K562 (cell line): Measurements from ENCODE around the gene CAPN8. TPM values are rescaled to one million over a fixed set of nuclear protein-coding genes. Genes with fewer than 3 reads are reported as not detected.

Source experiments
- ATAC-seq: fragments of 200-7000 bp; cut with Tn5 transposase; 3 replicates; pipeline ENCODE4 v1.9.1; 2020; ENCODE audit warnings: moderate library complexity
- BruUV-seq: library from RNA; stranded (reverse); fragments of 400-500 nt; replicated peaks from 2 replicates; lab custom pipeline; 2021; lab: Mats Ljungman, UMichigan
- CTCF ChIA-PET: fragments of 300-600 bp; formaldehyde crosslinking; extraction: SDS; loops from one replicate; lab custom pipeline; 2021; ENCODE audit warnings: low intra/inter-chr PET ratio; lab: Yijun Ruan, JAX
- POLR2A ChIA-PET: fragments of 300-600, 350-650 bp; sonication (Branson Sonifier 250); formaldehyde crosslinking; extraction: SDS; loops from one replicate; lab custom pipeline; 2021; ENCODE audit warnings: antibody characterized with exemption, inconsistent platforms; lab: Yijun Ruan, JAX
- DNase-seq, 4 experiments: peaks; one replicate each; pipeline versions ENCODE4 v3.0.0 to v3.0.0-alpha.2; 2011 to 2018; ENCODE audit warnings: low spot score in 3 of 4, mixed read lengths in 3 of 4; ENCODE audit errors: extremely low read depth in 1 of 4
- FAIRE-seq: peaks from 2 replicates; lab custom pipeline; 2011; peaks lifted over from hg19 to GRCh38; lab: Jason Lieb, UNC
- H2AFZ ChIP-seq: 2 replicates; pipeline ENCODE4 v1.6.0; 2011; ENCODE audit warnings: low read depth, low read length, control low read depth, inconsistent platforms
- H3K27ac ChIP-seq: fragments of 200-600 bp; 3 replicates; pipeline ENCODE4 v1.8.0; 2011; ENCODE audit warnings: low read depth, mild to moderate bottlenecking, control low read depth, inconsistent platforms, low read length, moderate library complexity, mixed read lengths; ENCODE audit errors: extremely low read depth
- H3K27me3 ChIP-seq, 2 experiments: fragments of 300-600 bp in 1 of 2; 2 replicates in 1 of 2; 3 replicates in 1 of 2; pipeline versions ENCODE4 v1.6.0 to v1.8.0; 2011; ENCODE audit warnings: inconsistent platforms in 2 of 2, low read length in 2 of 2, mild to moderate bottlenecking in 1 of 2, mixed read lengths in 1 of 2, moderate library complexity in 1 of 2; ENCODE audit not compliant: control insufficient read depth in 2 of 2, insufficient read depth in 2 of 2
- H3K36me3 ChIP-seq: fragments of 300-600 bp; 3 replicates; pipeline ENCODE4 v1.8.0; 2011; ENCODE audit warnings: mild to moderate bottlenecking, low read length, inconsistent platforms; ENCODE audit not compliant: control insufficient read depth, insufficient read depth
- H3K4me1 ChIP-seq, 2 experiments: fragments of 200-600 bp in 1 of 2; replicated peaks in 1 of 2; 2 replicates in 1 of 2; 3 replicates in 1 of 2; pipeline versions ENCODE4 v1.5.1 to v1.8.0; 2011; ENCODE audit warnings: inconsistent platforms in 2 of 2, low read length in 2 of 2, mild to moderate bottlenecking in 1 of 2, mixed read lengths in 1 of 2, moderate library complexity in 1 of 2; ENCODE audit not compliant: control insufficient read depth in 2 of 2, insufficient read depth in 2 of 2
- H3K4me2 ChIP-seq: 2 replicates; pipeline ENCODE4 v1.6.1; 2011; ENCODE audit warnings: low read length, control low read depth, inconsistent platforms, mixed read lengths; ENCODE audit not compliant: insufficient read depth
- H3K4me3 ChIP-seq: fragments of 200-600 bp; sonication (generic), shearing (Covaris generic); 2 replicates; pipeline ENCODE4 v1.5.1; 2016; ENCODE audit warnings: control low read depth, inconsistent platforms
- H3K79me2 ChIP-seq: fragments of 200-600 bp; 3 replicates; pipeline ENCODE4 v1.8.0; 2011; ENCODE audit warnings: low read length, inconsistent platforms; ENCODE audit not compliant: control insufficient read depth, insufficient read depth
- H3K9ac ChIP-seq, 2 experiments: 2 replicates each; pipeline versions ENCODE4 v1.6.0 to v1.6.1; 2011; ENCODE audit warnings: low read depth in 2 of 2, low read length in 2 of 2, control low read depth in 1 of 2, inconsistent platforms in 1 of 2, mild to moderate bottlenecking in 1 of 2, mixed read lengths in 1 of 2; ENCODE audit not compliant: insufficient read depth in 1 of 2
- H3K9me1 ChIP-seq: one replicate; pipeline ENCODE4 v1.6.0; 2011; ENCODE audit warnings: inconsistent platforms, mild to moderate bottlenecking, low read length, moderate library complexity; ENCODE audit not compliant: control insufficient read depth, insufficient read depth
- H3K9me3 ChIP-seq: replicated peaks from 2 replicates; pipeline ENCODE4 v1.5.1; 2011; ENCODE audit warnings: low read depth, low read length, inconsistent platforms; ENCODE audit not compliant: control insufficient read depth, insufficient read depth
- H4K20me1 ChIP-seq: replicated peaks from 2 replicates; pipeline ENCODE4 v1.6.1; 2011; ENCODE audit warnings: low read length, inconsistent platforms, mixed read lengths; ENCODE audit not compliant: control insufficient read depth, insufficient read depth
- BRD9 ChIP-seq: fragments of 450-650 bp; IDR thresholded peaks from 2 replicates; pipeline ENCODE4 v1.6.1; 2018; ENCODE audit warnings: low read depth; ENCODE audit not compliant: partially characterized antibody
- EHMT2 ChIP-seq: fragments of 450-650 bp; IDR thresholded peaks from 2 replicates; pipeline ENCODE4 v1.6.1; 2018; ENCODE audit warnings: antibody characterized with exemption
- ESRRA ChIP-seq: fragments of 450-650 bp; IDR thresholded peaks from 2 replicates; pipeline ENCODE4 v1.6.1; 2014; ENCODE audit warnings: low read depth, mild to moderate bottlenecking, moderate library complexity, borderline replicate concordance
- KDM2B ChIP-seq: fragments of 250-450 bp; sonication (Bioruptor Pico); IDR thresholded peaks from 2 replicates; pipeline ENCODE4 v1.8.0; 2021; ENCODE audit warnings: mild to moderate bottlenecking, moderate library complexity
- KLF6 ChIP-seq: fragments of 250-450 bp; sonication (Bioruptor Pico); IDR thresholded peaks from 2 replicates; pipeline ENCODE4 v1.4.0; 2020; ENCODE audit warnings: mild to moderate bottlenecking, moderate library complexity, borderline replicate concordance
- MTA1 ChIP-seq: fragments of 450-650 bp; IDR thresholded peaks from 2 replicates; pipeline ENCODE4 v1.6.1; 2017; ENCODE audit warnings: borderline replicate concordance
- PBX2 ChIP-seq, 2 experiments: IDR thresholded peaks in 1 of 2; conservative IDR thresholded peaks in 1 of 2; 2 replicates each; pipeline ENCODE4 v1.6.1; 2016; ENCODE audit warnings: low read depth in 2 of 2, mild to moderate bottlenecking in 1 of 2, missing compliant biosample characterization in 1 of 2, missing genetic modification characterization in 1 of 2, moderate library complexity in 1 of 2
- SMARCB1 ChIP-seq: IDR thresholded peaks from 2 replicates; pipeline ENCODE4 v1.6.1; 2011; ENCODE audit warnings: improper control_type of control experiment, low read depth; ENCODE audit not compliant: insufficient read length
- TAF1 ChIP-seq: IDR thresholded peaks from 2 replicates; pipeline ENCODE4 v1.6.1; 2011; ENCODE audit warnings: mild to moderate bottlenecking, low read length, moderate library complexity; ENCODE audit not compliant: insufficient read depth, control insufficient read depth, severe bottlenecking; ENCODE audit errors: extremely low read depth
- TAF9B ChIP-seq: fragments of 450-650 bp; IDR thresholded peaks from 2 replicates; pipeline ENCODE4 v1.6.1; 2018; ENCODE audit warnings: mild to moderate bottlenecking; ENCODE audit not compliant: partially characterized antibody
- TBL1XR1 ChIP-seq, 2 experiments: IDR thresholded peaks; 2 replicates each; pipeline ENCODE4 v1.6.1; 2012; ENCODE audit warnings: improper control_type of control experiment in 2 of 2, low read length in 2 of 2, mild to moderate bottlenecking in 1 of 2
- ZBED1 ChIP-seq: IDR thresholded peaks from 2 replicates; pipeline ENCODE4 v1.6.1; 2014
- ZNF445 ChIP-seq: fragments of 250-450 bp; sonication (Bioruptor Pico); IDR thresholded peaks from 2 replicates; pipeline ENCODE4 v1.4.0; 2020; ENCODE audit warnings: low read depth, mild to moderate bottlenecking, moderate library complexity
- WGBS: fragments of 100-300 bp; shearing (Covaris generic); methylation state at CpG from one replicate; pipeline ENCODE4 v1.1.6; 2016; ENCODE audit warnings: low coverage, mixed read lengths; ENCODE audit not compliant: insufficient coverage; ENCODE audit errors: missing lambda C conversion rate; 5-methylcytosine and 5-hydroxymethylcytosine counted together
- in situ Hi-C: fragments of 300-500 bp; cut with MboI; formaldehyde crosslinking; loops from 4 replicates; pipeline ENCODE4 v1.15.0; 2018; ENCODE audit warnings: inconsistent platforms, mixed read lengths
- intact Hi-C: fragments of 100-400 bp; cut with micrococcal nuclease; formaldehyde crosslinking; loops from 2 replicates; pipeline ENCODE4 v1.14.2; 2022
- polyA plus RNA-seq, 8 experiments: library from polyadenylated mRNA; depleted of rRNA in 4 of 8; stranded (reverse) in 5 of 8; unstranded in 3 of 8; fragments of >200 nt; fragmentation: Nextera tagmentation in 2 of 8; fragmentation: Illumina TruSeq in 1 of 8; extraction: Ambion mirVana in 2 of 8; extraction: Trizol in 1 of 8; gene quantifications; 2 replicates each; pipeline versions ENCODE4 v1.2.1 to v1.2.3, GENCODE V29; 2011 to 2014; ENCODE audit warnings: inconsistent platforms in 1 of 8, missing spikeins in 1 of 8
- total RNA-seq, 7 experiments: library from RNA; depleted of rRNA in 6 of 7; stranded (reverse); fragments of >200 nt in 6 of 7; fragmentation: Illumina TruSeq in 2 of 7; extraction: Trizol in 2 of 7; gene quantifications; 2 replicates each; pipeline versions ENCODE4 v1.2.1 to v1.2.3, GENCODE V29; 2011 to 2021; ENCODE audit warnings: low replicate concordance in 1 of 7
- TF ChIP-seq, protein P1 (sequence below): sonication (generic); formaldehyde crosslinking; IDR thresholded peaks from 2 replicates; pipeline ENCODE4 v1.5.0; 2020; ENCODE audit warnings: missing genetic modification reagents

Gene CAPN8
- total and polyA plus RNA-seq, 9 of the 15 experiments (the other 6 are each of a cell fraction or from before 2014, with no cell fraction given): 0.06 TPM; not detected in 8

- Histone ChIP-seq H3K9me3 (no peaks in the 10 kb centered on the region), H3K79me2 (no peaks in the 10 kb centered on the region), H3K9ac (no peak overlapping the region), H3K36me3 (no peaks in the 10 kb centered on the region), H3K27ac (no peak overlapping the region), H3K4me3 (no peak overlapping the region), H3K9me1 (no peaks in the 10 kb centered on the region), H2AFZ (no peak overlapping the region), H3K4me1 (no peaks in the 10 kb centered on the region), H4K20me1 (no peaks in the 10 kb centered on the region), H3K4me2 (no peak overlapping the region), H3K27me3 (peaks cover 20 to 37% of the 10 kb centered on the region in 2 experiments)
- intact Hi-C loops: no loop called here
- in situ Hi-C loops: loop anchor here (10.0 to 25.0 kb wide), 2 partner anchors 105 to 872 kb away; no protein-coding TSS in a partner anchor
- no peak for ATAC-seq
- DNase-seq: no peak
- no peak for FAIRE-seq
- ChIA-PET POLR2A (interaction anchor here (1.2 kb wide), 1 partner anchor 33 kb away, joined by 3 read pairs; no protein-coding TSS in a partner anchor), CTCF (no interaction called here)
- WGBS: 0% methylated on average over 4 of the region's 4 CpGs
- BruUV-seq: no TSS peak
- TF ChIP-seq ZNF445 (no peak), PBX2 (CRISPR knock-in tag; IDR thresholded peaks at IDR 0.05; ENCODE audit: low read depth) (no peak), PBX2 (tag; conservative IDR thresholded peaks at IDR 0.05; ENCODE audit: low read depth) (no peak), EHMT2 (no peak), TAF1 (no peak), TAF9B (no peak), KLF6 (no peak), BRD9 (no peak), ESRRA (no peak), SMARCB1 (no peak), ZBED1 (no peak), MTA1 (no peak), KDM2B (CRISPR knock-in tag) (no peak), TBL1XR1 (IDR thresholded peaks at IDR 0.05; ENCODE audit: low read length in 2 of 2) (no peak)
- TF ChIP-seq, protein P1, sequence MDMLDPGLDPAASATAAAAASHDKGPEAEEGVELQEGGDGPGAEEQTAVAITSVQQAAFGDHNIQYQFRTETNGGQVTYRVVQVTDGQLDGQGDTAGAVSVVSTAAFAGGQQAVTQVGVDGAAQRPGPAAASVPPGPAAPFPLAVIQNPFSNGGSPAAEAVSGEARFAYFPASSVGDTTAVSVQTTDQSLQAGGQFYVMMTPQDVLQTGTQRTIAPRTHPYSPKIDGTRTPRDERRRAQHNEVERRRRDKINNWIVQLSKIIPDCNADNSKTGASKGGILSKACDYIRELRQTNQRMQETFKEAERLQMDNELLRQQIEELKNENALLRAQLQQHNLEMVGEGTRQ (CRISPR knock-in tag): no peak
These were observed 5.8 kb downstream of the CAPN8 start for GRCh38 chr1:223659711-223660110.
